ENCODE data around the gene THEM4. TPM values are rescaled to one million over a fixed set of nuclear protein-coding genes. Genes with fewer than 3 reads are reported as not detected.
"Not testable (repeated sequence)": the region's sequence is repeated elsewhere in the genome, so short reads cannot be mapped to it uniquely, and the experiment has no call there.

The THEM4 gene
- polyA plus RNA-seq, 3 donors, result 16.0 to 50.2 (median 40.5) TPM

GRCh38 chr1:151867321-151867720, 42.0 kb downstream of the THEM4 start:
- no peak for DNase-seq

- DNase-seq, result no peak
These were observed 44.9 kb downstream of the THEM4 start for GRCh38 chr1:151864411-151864810.

- no peak for DNase-seq
These were observed 46.7 kb downstream of the THEM4 start for GRCh38 chr1:151862604-151863003.

GRCh38 chr1:151860504-151861187, 48.7 kb downstream of the THEM4 start:
- no peak for DNase-seq

GRCh38 chr1:151859891-151860293, 49.4 kb downstream of the THEM4 start:
- no peak for DNase-seq

GRCh38 chr1:151858886-151859665, 50.2 kb downstream of the THEM4 start:
- DNase-seq, result no peak

- no peak for DNase-seq
These were observed 51.1 kb downstream of the THEM4 start for GRCh38 chr1:151858030-151858746.

- no peak for DNase-seq
These were observed 53.4 kb downstream of the THEM4 start for GRCh38 chr1:151855933-151856332.

- DNase-seq, result not testable (repeated sequence)
These were observed 53.8 kb downstream of the THEM4 start for GRCh38 chr1:151855516-151855915.

GRCh38 chr1:151854658-151855057, 54.7 kb downstream of the THEM4 start:
- DNase-seq, result no peak

- no peak for DNase-seq
These were observed 55.8 kb downstream of the THEM4 start, which contains the start of gene THEM5 for GRCh38 chr1:151853411-151853943. Gene THEM5 (minus strand): TSS chr1:151853712. CDS start chr1:151853565, 147 bp downstream.

GRCh38 chr1:151852733-151853132, 56.6 kb downstream of the THEM4 start:
- DNase-seq, result no peak

GRCh38 chr1:151851886-151852285, 57.4 kb downstream of the THEM4 start:
- DNase-seq, result no peak

GRCh38 chr1:151849871-151850270, 59.4 kb downstream of the THEM4 start:
- no peak for DNase-seq

GRCh38 chr1:151849126-151849525, 60.2 kb downstream of the THEM4 start:
- no peak for DNase-seq

GRCh38 chr1:151847867-151848596, 61.3 kb downstream of the THEM4 start:
- no peak for DNase-seq

GRCh38 chr1:151846686-151847237, 62.5 kb downstream of the THEM4 start:
- no peak for DNase-seq

- no peak for DNase-seq
These were observed 63.2 kb downstream of the THEM4 start for GRCh38 chr1:151846062-151846568.

- DNase-seq, result no peak
These were observed 65.9 kb downstream of the THEM4 start for GRCh38 chr1:151843398-151843797.

- DNase-seq, result no peak
These were observed 68.2 kb downstream of the THEM4 start for GRCh38 chr1:151841141-151841540.

- no peak for DNase-seq
These were observed 68.9 kb downstream of the THEM4 start for GRCh38 chr1:151840421-151840820.

All from renal pelvis (tissue), 4 donors.